HG03442 (cell line): Measurements from ENCODE around the gene GPR101.
"Not testable (repeated sequence)": the region's sequence is repeated elsewhere in the genome, so short reads cannot be mapped to it uniquely, and the experiment has no call there.

Experiments
- ATAC-seq: cut with Tn5 transposase; IDR thresholded peaks from one replicate; pipeline ENCODE4 v1.9.1; 2021; ENCODE audit warnings: mild to moderate bottlenecking, moderate library complexity; ENCODE audit not compliant: unreplicated experiment

GPR101 gene

DNA sequence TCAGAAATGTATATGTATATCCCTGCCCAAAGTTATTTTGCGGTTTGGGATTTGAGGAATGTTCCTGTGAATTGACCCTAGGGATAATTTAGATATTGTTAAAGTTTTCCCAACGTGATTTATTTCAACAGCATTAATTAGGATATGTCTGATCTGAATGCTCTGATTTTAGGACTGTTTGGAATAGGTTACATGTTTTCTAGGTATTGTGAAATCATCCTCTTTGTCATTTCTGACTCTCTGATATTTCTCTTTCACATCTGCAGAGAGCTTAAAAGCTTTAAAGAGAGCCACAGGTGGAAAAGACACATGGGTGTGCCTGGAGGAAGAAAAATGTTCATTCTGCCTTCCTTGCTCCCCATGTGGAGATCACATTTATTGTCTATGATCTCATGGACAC is 5.1 kb downstream of the GPR101 start:
- no peak for ATAC-seq

DNA sequence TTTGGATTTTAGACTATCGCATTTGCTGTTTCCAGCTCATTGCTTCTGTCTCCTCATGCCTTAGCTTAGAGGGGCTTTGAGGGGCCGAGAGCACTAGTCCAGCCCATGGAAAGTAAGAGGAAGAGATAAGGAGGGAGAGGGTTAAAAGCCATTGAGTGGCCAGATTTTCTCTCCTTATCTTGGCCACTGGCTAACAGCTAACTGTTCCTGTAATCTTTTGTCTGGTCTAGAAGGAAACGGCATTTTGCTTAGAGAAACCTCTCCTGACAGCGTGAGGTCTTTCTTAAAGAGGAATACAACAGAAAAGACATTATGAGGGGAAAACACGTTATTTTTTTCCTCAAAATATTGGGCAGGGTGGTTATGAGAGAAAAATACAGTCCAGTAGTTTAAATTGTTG is 7.9 kb downstream of the GPR101 start:
- ATAC-seq: no peak

DNA sequence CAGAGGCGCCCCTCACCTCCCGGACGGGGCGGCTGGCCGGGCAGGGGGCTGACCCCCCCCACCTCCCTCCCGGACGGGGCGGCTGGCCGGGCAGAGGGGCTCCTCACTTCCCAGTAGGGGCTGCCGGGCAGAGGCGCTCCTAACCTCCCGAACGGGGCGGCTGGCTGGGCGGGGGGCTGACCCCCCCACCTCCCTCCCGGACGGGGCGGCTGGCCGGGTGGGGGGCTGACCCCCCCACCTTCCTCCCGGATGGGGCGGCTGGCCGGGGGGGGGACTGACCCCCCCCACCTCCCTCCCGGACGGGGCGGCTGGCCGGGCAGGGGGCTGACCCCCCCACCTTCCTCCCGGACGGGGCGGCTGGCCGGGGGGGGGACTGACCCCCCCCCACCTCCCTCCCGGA is 33.6 kb downstream of the GPR101 start:
- ATAC-seq: not testable (repeated sequence)

DNA sequence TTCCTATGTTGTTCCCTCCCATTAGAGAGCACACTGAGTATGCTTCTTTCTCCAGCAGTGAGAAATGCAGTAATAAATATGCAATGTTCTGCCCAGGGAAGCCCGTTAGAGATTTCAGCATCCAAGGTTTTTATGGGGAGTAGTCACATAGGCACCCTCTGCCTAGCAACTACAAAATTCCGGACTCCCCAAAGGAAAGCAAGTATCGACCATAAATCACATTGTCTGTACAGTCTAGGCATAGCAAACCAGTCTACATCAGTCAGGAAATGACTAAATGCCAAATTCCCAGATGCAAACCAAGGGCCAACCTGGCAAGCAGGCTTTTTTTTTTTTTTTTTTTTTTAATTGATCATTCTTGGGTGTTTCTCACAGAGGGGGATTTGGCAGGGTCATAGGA is 34.8 kb downstream of the GPR101 start:
- ATAC-seq: no peak
